Posterior cingulate gyrus (tissue), 11 donors: Measurements from ENCODE around the gene MET.

Experiments used
- DNase-seq, 10 donors: peaks; one replicate each; pipeline versions ENCODE4 v3.0.0 to v3.0.0-alpha.2; 2020 to 2021; ENCODE audit warnings: mixed read lengths in 3 of 10
- intact Hi-C: fragments of 100-400 bp; cut with DNase I; formaldehyde crosslinking; loops from one replicate; pipeline ENCODE4 v1.15.1; 2023

The MET gene

DNA sequence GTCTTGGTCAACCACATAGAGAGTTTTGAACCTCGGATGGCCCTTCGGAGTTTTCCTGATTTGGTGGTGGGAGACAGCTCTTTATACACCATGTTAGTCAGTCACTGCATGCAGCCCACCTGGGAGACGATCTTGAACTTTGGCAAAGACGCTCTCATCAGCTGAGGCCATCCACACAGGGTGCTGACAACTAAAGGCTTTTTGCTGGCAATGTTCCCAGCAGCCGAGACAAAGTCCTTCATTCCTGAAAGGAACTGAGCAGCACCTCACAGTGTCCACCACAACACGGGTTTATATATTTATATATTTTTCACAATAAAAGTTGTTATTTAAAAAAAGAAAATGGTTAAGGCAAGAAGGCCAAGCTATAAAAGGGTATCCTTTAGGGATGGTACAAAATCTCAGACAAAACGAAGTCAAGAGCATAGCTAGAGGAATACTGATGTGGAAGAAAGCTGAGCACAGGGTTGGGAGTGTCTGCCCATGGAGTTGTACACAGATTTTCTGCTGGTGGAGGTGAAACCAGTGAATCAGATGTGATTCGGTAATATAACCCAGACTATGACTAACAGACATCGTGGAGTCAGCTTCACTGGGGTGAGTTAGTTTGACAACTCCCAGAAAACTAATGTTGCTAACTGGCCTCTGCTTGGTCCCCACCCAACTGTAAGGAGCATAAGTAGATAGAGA is 163.0 kb downstream of the MET start:
- no peak for DNase-seq

DNA sequence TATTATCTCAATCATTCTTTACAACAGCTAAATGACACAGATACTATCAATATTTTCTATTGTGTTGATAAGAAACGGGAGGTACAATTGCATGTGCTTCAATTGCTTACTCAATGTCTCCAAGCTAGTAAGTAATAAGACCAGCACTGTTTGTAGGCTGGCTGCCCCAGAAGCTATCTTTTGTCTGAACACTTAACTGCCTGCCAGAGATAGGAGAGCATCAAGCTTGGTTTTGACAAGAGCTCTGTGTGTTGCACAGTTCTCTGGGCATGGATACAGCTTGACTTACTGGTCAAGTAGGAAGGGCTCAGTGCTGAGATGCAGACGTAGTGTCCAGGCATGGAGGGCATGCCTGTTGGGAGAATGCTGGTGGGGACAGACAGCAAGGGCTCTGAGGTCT is 164.1 kb downstream of the MET start:
- intact Hi-C loops = no loop called here
- no peak for DNase-seq

More for the DNA sequence above, 163.0 kb downstream of the MET start:
- intact Hi-C loops = no loop called here

DNA sequence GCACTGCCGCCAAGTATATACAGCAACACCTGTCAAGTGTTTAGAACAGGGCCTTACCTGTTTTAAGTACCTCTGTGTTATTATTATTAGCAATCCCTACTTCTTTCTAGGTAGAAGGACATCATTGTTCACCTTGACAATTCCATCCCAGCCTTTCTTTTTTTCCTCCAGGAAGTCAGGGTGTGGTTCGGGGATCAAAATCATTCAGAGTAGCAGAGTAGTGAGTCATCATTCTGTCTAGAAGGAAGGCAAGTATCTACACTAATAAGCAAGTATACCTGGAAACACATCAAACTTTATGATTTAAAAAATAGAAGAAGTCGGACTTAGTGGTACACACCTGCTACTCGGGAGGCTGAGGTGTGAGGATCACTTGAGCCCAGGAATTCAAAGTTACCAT is 164.9 kb downstream of the MET start:
- DNase-seq = no peak
- intact Hi-C loops = no loop called here

DNA sequence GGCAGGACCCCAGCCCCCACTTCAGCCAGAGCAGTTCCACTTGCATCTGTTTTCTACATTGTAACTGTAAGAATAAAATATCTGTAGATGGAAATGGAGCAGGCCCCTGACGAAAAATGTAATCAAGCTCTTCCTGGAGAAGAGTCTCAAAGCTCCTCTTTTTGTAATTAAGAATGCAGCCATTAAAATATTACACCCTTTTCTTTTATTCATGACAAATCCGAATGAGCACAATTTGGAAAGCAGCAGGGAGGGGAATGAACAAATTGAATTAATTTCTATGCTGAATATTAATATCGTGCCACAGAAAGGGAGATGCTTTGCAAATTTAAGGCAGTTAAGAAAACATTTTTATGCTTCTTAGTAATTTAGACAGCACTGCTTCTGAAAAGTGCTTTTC is 165.6 kb downstream of the MET start:
- intact Hi-C loops = no loop called here
- DNase-seq = no peak

DNA sequence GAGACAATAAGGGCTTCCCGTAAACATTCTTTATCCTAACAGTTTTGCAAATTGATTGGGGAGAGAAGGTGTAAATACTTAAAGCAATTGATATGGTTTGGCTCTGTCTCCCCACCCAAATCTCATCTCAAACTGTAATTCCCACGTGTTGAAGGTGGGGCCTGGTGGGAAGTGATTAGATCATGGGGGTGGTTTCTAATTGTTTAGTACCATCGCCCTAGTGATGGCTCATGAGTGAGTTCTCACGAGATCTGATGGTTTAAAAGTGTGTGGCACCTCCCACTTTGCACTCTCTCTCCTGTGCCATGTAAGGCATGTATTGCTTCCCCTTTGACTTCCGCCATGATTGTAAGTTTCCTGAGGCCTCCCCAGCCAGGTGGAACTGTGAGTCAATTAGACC is 168.3 kb downstream of the MET start:
- no peak for DNase-seq
- intact Hi-C loops = no loop called here

DNA sequence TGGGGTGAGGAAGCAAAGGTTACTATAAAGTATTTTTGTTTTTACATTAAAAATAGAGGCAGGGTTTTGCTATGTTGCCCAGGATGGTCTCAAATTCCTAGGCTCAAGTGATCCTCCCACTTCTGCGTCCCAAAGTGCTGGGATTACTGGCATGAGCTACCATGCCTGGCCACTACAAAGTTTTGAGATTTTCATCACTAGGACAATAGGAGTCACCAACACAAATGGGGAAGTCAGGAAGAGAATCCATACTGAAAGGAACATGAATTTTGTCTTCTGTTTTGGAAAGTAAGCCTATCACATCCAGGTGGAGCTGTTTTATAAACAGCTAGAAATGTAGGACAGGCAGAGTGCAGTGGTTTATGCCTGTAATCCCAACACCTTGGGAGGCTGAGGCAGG is 170.4 kb downstream of the MET start:
- intact Hi-C loops = no loop called here
- DNase-seq = no peak

DNA sequence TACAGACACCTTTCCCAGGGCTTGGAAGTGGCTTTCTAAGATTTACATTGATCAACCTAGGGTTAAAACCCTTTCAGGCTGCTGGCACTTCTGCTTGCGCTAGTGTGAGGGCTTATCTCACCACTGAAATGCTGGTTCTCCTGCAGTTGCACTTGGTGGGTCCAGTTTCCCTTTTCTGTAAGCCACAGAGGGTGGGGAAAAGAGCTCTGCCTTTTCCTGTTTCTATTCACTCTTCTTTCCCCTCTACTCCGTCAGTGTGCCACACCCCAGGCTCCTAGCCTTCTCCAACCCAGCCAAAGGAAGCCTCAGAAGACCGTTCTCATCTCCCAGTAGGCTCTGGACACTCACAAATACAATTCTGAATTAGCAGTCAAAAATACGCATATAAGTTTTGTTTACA is 171.4 kb downstream of the MET start:
- intact Hi-C loops = no loop called here

More for the DNA sequence above, 171.4 kb downstream of the MET start:
- DNase-seq = no peak
